K562 (cell line): Measurements from ENCODE around the gene CYS1. TPM values are rescaled to one million over a fixed set of nuclear protein-coding genes. Genes with fewer than 3 reads are reported as not detected.

Source experiments
- ATAC-seq: fragments of 200-7000 bp; cut with Tn5 transposase; 3 replicates; pipeline ENCODE4 v1.9.1; 2020; ENCODE audit warnings: moderate library complexity
- BruUV-seq: library from RNA; stranded (reverse); fragments of 400-500 nt; replicated peaks from 2 replicates; lab custom pipeline; 2021; lab: Mats Ljungman, UMichigan
- CTCF ChIA-PET: fragments of 300-600 bp; formaldehyde crosslinking; extraction: SDS; loops from one replicate; lab custom pipeline; 2021; ENCODE audit warnings: low intra/inter-chr PET ratio; lab: Yijun Ruan, JAX
- POLR2A ChIA-PET: fragments of 300-600, 350-650 bp; sonication (Branson Sonifier 250); formaldehyde crosslinking; extraction: SDS; loops from one replicate; lab custom pipeline; 2021; ENCODE audit warnings: antibody characterized with exemption, inconsistent platforms; lab: Yijun Ruan, JAX
- DNase-seq, 4 experiments: peaks; one replicate each; pipeline versions ENCODE4 v3.0.0 to v3.0.0-alpha.2; 2011 to 2018; ENCODE audit warnings: low spot score in 3 of 4, mixed read lengths in 3 of 4; ENCODE audit errors: extremely low read depth in 1 of 4
- FAIRE-seq: peaks from 2 replicates; lab custom pipeline; 2011; peaks lifted over from hg19 to GRCh38; lab: Jason Lieb, UNC
- H2AFZ ChIP-seq: 2 replicates; pipeline ENCODE4 v1.6.0; 2011; ENCODE audit warnings: low read depth, low read length, control low read depth, inconsistent platforms
- H3K27ac ChIP-seq: fragments of 200-600 bp; 3 replicates; pipeline ENCODE4 v1.8.0; 2011; ENCODE audit warnings: low read depth, mild to moderate bottlenecking, control low read depth, inconsistent platforms, low read length, moderate library complexity, mixed read lengths; ENCODE audit errors: extremely low read depth
- H3K27me3 ChIP-seq, 2 experiments: fragments of 300-600 bp in 1 of 2; 2 replicates in 1 of 2; 3 replicates in 1 of 2; pipeline versions ENCODE4 v1.6.0 to v1.8.0; 2011; ENCODE audit warnings: inconsistent platforms in 2 of 2, low read length in 2 of 2, mild to moderate bottlenecking in 1 of 2, mixed read lengths in 1 of 2, moderate library complexity in 1 of 2; ENCODE audit not compliant: control insufficient read depth in 2 of 2, insufficient read depth in 2 of 2
- H3K36me3 ChIP-seq: fragments of 300-600 bp; 3 replicates; pipeline ENCODE4 v1.8.0; 2011; ENCODE audit warnings: mild to moderate bottlenecking, low read length, inconsistent platforms; ENCODE audit not compliant: control insufficient read depth, insufficient read depth
- H3K4me1 ChIP-seq, 2 experiments: fragments of 200-600 bp in 1 of 2; replicated peaks in 1 of 2; 2 replicates in 1 of 2; 3 replicates in 1 of 2; pipeline versions ENCODE4 v1.5.1 to v1.8.0; 2011; ENCODE audit warnings: inconsistent platforms in 2 of 2, low read length in 2 of 2, mild to moderate bottlenecking in 1 of 2, mixed read lengths in 1 of 2, moderate library complexity in 1 of 2; ENCODE audit not compliant: control insufficient read depth in 2 of 2, insufficient read depth in 2 of 2
- H3K4me2 ChIP-seq: 2 replicates; pipeline ENCODE4 v1.6.1; 2011; ENCODE audit warnings: low read length, control low read depth, inconsistent platforms, mixed read lengths; ENCODE audit not compliant: insufficient read depth
- H3K4me3 ChIP-seq: fragments of 200-600 bp; sonication (generic), shearing (Covaris generic); 2 replicates; pipeline ENCODE4 v1.5.1; 2016; ENCODE audit warnings: control low read depth, inconsistent platforms
- H3K79me2 ChIP-seq: fragments of 200-600 bp; 3 replicates; pipeline ENCODE4 v1.8.0; 2011; ENCODE audit warnings: low read length, inconsistent platforms; ENCODE audit not compliant: control insufficient read depth, insufficient read depth
- H3K9ac ChIP-seq, 2 experiments: 2 replicates each; pipeline versions ENCODE4 v1.6.0 to v1.6.1; 2011; ENCODE audit warnings: low read depth in 2 of 2, low read length in 2 of 2, control low read depth in 1 of 2, inconsistent platforms in 1 of 2, mild to moderate bottlenecking in 1 of 2, mixed read lengths in 1 of 2; ENCODE audit not compliant: insufficient read depth in 1 of 2
- H3K9me1 ChIP-seq: one replicate; pipeline ENCODE4 v1.6.0; 2011; ENCODE audit warnings: inconsistent platforms, mild to moderate bottlenecking, low read length, moderate library complexity; ENCODE audit not compliant: control insufficient read depth, insufficient read depth
- H3K9me3 ChIP-seq: replicated peaks from 2 replicates; pipeline ENCODE4 v1.5.1; 2011; ENCODE audit warnings: low read depth, low read length, inconsistent platforms; ENCODE audit not compliant: control insufficient read depth, insufficient read depth
- H4K20me1 ChIP-seq: replicated peaks from 2 replicates; pipeline ENCODE4 v1.6.1; 2011; ENCODE audit warnings: low read length, inconsistent platforms, mixed read lengths; ENCODE audit not compliant: control insufficient read depth, insufficient read depth
- ESRRA ChIP-seq: fragments of 450-650 bp; IDR thresholded peaks from 2 replicates; pipeline ENCODE4 v1.6.1; 2014; ENCODE audit warnings: low read depth, mild to moderate bottlenecking, moderate library complexity, borderline replicate concordance
- MGA ChIP-seq: fragments of 450-650 bp; IDR thresholded peaks from 2 replicates; pipeline ENCODE4 v1.6.1; 2016; ENCODE audit warnings: mild to moderate bottlenecking, moderate library complexity
- RAD21 ChIP-seq, 2 experiments: fragments of 250-450 bp in 1 of 2; fragments of 450-650 bp in 1 of 2; sonication (Bioruptor Pico) in 1 of 2; formaldehyde crosslinking in 1 of 2; IDR thresholded peaks in 1 of 2; conservative IDR thresholded peaks in 1 of 2; 2 replicates each; pipeline versions ENCODE4 v1.4.0 to v1.8.0; 2020 to 2022; ENCODE audit warnings: mild to moderate bottlenecking in 2 of 2, moderate library complexity in 1 of 2
- SP2 ChIP-seq: IDR thresholded peaks from 2 replicates; pipeline ENCODE4 v1.6.1; 2011; ENCODE audit warnings: mild to moderate bottlenecking, low read depth, low read length, moderate library complexity; ENCODE audit not compliant: poor library complexity, severe bottlenecking; ENCODE audit errors: extremely low read depth
- U2AF2 ChIP-seq: fragments of 200-400 bp; formaldehyde crosslinking; optimal IDR thresholded peaks from 2 replicates; pipeline ENCODE3; 2017; ENCODE audit warnings: low read depth, mild to moderate bottlenecking, low read length
- ZEB2 ChIP-seq: fragments of 450-650 bp; IDR thresholded peaks from 2 replicates; pipeline ENCODE4 v1.6.1; 2016
- WGBS: fragments of 100-300 bp; shearing (Covaris generic); methylation state at CpG from one replicate; pipeline ENCODE4 v1.1.6; 2016; ENCODE audit warnings: low coverage, mixed read lengths; ENCODE audit not compliant: insufficient coverage; ENCODE audit errors: missing lambda C conversion rate; 5-methylcytosine and 5-hydroxymethylcytosine counted together
- in situ Hi-C: fragments of 300-500 bp; cut with MboI; formaldehyde crosslinking; loops from 4 replicates; pipeline ENCODE4 v1.15.0; 2018; ENCODE audit warnings: inconsistent platforms, mixed read lengths
- intact Hi-C: fragments of 100-400 bp; cut with micrococcal nuclease; formaldehyde crosslinking; loops from 2 replicates; pipeline ENCODE4 v1.14.2; 2022
- polyA plus RNA-seq, 8 experiments: library from polyadenylated mRNA; depleted of rRNA in 4 of 8; stranded (reverse) in 5 of 8; unstranded in 3 of 8; fragments of >200 nt; fragmentation: Nextera tagmentation in 2 of 8; fragmentation: Illumina TruSeq in 1 of 8; extraction: Ambion mirVana in 2 of 8; extraction: Trizol in 1 of 8; gene quantifications; 2 replicates each; pipeline versions ENCODE4 v1.2.1 to v1.2.3, GENCODE V29; 2011 to 2014; ENCODE audit warnings: inconsistent platforms in 1 of 8, missing spikeins in 1 of 8
- total RNA-seq, 7 experiments: library from RNA; depleted of rRNA in 6 of 7; stranded (reverse); fragments of >200 nt in 6 of 7; fragmentation: Illumina TruSeq in 2 of 7; extraction: Trizol in 2 of 7; gene quantifications; 2 replicates each; pipeline versions ENCODE4 v1.2.1 to v1.2.3, GENCODE V29; 2011 to 2021; ENCODE audit warnings: low replicate concordance in 1 of 7

The CYS1 gene
- total and polyA plus RNA-seq, 9 of the 15 experiments (the other 6 are each of a cell fraction or from before 2014, with no cell fraction given): 0.11 to 0.13 TPM; not detected in 7

GRCh38 chr2:10007921-10008808 is 72.0 kb downstream of the CYS1 start:
- Histone ChIP-seq H3K9ac (peak overlapping the region in 1 of 2 experiments; percentile 47; a peak in 1 of 4 replicates), H3K79me2 (no peaks in the 10 kb centered on the region), H3K4me2 (peak overlapping the region; percentile 17), H4K20me1 (no peaks in the 10 kb centered on the region), H3K4me1 (peaks cover 8 to 40% of the 10 kb centered on the region in 2 experiments), H3K27me3 (no peaks in the 10 kb centered on the region), H3K36me3 (no peaks in the 10 kb centered on the region), H3K27ac (no peak overlapping the region), H3K9me1 (no peaks in the 10 kb centered on the region), H3K4me3 (no peak overlapping the region), H2AFZ (peak overlapping the region; percentile 78), H3K9me3 (no peaks in the 10 kb centered on the region; the same call in 1 of the 2 replicates)
- peak; percentile 77 for FAIRE-seq
- intact Hi-C loops (no loop called here), in situ Hi-C loops (no loop called here)
- ChIA-PET POLR2A (interaction anchor here (0.9 to 1.2 kb wide), 4 partner anchors 10 to 164 kb away, joined by 3 to 4 read pairs (median 4); no protein-coding TSS in a partner anchor), CTCF (no interaction called here)
- 22% methylated on average over 22 of the region's 22 CpGs for WGBS
- no TSS peak for BruUV-seq
- DNase-seq: peak in 1 of 4 experiments; percentile 38
- peak; percentile 77 for ATAC-seq
- no peak for TF ChIP-seq U2AF2
- TF ChIP-seq MGA: peak; percentile 46
- TF ChIP-seq ZEB2: no peak
- TF ChIP-seq SP2: no peak
- peak; percentile 82 for TF ChIP-seq ESRRA
- TF ChIP-seq RAD21 (CRISPR knock-in tag; conservative IDR thresholded peaks at IDR 0.05 in 1 of 2, IDR thresholded peaks at IDR 0.05 in 1 of 2): peak in 1 of 2 experiments; percentile 27; a peak in 2 of 4 replicates
